HG03457 (cell line): ENCODE results near the gene PDZRN4.
"Not testable (repeated sequence)": the region's sequence is repeated elsewhere in the genome, so short reads cannot be mapped to it uniquely, and the experiment has no call there.

Experiments
- ATAC-seq: cut with Tn5 transposase; IDR thresholded peaks from one replicate; pipeline ENCODE4 v1.9.1; 2021; ENCODE audit warnings: moderate number of reproducible peaks; ENCODE audit not compliant: unreplicated experiment

The PDZRN4 gene

DNA sequence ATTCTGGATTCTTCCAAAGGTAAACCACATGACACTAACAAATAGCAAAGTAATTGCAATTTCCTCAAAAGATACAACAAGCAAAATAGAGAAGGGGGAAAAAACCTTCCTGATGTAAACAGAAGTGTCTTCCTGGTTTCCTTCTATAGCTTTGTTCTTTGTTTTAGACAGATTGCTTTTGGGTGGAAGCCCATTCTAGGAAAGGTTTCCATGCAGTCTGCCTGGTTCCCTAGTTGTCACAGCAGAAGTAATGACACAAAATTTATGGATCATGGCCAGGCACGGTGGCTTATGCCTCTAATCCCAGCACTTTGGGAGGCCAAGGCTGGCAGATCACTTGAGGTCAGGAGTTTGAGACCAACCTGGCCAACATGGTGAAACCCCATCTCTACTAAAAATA lies 359.0 kb downstream of the PDZRN4 start:
- not testable (repeated sequence) for ATAC-seq

DNA sequence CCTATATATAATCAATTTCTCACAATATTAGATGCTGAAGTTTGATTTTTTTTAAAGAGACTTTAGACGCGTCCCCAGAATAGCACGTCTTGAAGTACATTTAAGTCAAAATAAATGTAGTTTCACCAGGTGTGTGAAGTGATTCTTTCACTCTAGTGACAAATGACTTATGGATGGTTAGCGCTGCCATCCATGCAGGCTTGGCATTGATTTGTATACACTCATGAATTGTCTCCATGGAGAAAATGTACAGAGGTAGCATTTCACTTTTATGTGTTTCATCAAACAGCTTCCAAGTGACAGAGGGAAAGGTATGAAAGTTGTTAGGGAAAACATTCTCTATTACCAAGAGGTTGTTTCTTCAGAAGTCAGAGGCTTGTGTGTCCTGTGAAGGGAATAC lies 360.8 kb downstream of the PDZRN4 start:
- no peak for ATAC-seq

DNA sequence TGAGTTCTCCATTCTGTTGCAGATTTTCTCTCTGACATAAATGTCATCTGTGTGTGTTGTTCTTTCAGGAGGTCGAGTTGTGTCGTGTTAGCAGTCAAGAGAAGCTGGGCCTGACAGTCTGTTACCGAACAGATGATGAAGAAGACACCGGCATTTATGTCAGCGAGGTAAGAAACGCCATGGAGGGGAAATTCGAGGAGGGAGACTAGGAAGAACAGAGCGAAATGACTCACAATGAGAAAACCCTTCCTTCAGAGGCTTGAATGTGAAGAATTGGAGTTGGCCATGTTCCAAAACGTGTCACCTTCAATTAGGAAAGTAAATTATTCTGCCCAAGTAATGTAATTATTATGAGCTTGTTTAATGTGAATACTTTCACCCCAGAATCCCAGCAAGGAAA lies 364.5 kb downstream of the PDZRN4 start:
- no peak for ATAC-seq

DNA sequence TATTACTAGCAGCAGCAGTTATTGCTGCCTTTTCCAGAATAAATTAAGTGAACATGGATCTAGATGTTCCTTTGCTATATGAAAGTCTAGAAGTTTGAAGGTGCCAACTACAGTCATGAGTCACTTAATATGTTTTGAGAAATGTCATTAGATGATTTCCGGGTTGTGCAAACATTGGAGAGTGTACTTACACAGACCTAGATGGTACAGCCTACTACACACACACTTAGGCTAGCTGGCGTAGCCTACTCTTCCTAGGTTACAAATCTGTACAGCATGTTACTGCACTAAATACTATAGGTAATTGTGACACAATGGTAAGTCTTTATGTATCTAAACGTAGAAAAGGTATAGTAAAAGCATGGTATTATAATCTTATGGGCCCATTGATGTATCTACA lies 368.1 kb downstream of the PDZRN4 start:
- no peak for ATAC-seq

DNA sequence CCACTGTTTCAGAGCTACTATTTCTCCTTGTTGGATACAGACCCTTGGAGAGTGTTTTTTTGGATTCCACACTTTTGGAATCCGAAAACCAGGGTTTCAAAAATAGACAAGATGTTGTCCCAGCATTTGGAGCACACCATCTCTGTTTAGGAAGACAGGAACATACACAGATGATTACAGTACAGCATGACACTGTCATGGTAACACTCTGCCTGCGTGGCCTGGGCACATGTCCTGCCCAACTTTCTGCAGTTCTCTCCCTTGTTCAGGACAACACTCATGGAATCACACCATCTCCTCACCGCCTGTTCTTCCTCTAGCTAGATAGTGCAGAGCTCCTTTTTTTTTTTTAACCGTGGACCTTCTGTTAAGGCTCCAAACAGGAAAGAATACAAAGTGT lies 369.2 kb downstream of the PDZRN4 start:
- ATAC-seq, result no peak

DNA sequence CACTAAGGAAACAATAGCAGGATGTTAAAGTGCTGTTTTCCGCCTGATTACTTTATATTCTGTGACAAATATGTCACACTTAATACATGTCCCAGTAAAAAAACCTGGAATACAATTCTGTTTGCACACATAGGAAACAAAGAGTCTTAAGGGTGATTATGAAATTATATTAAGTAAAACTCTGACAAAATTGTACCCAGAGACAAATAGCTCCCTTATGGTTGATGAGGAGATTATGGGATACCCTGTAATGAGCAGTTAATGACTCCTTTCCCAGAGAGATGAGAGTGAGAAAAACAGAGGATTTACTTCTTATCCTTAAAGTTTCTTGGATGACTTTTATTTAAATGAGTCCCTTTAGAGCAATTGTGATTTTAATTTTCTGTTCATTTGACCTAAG lies 370.6 kb downstream of the PDZRN4 start:
- ATAC-seq, result no peak

DNA sequence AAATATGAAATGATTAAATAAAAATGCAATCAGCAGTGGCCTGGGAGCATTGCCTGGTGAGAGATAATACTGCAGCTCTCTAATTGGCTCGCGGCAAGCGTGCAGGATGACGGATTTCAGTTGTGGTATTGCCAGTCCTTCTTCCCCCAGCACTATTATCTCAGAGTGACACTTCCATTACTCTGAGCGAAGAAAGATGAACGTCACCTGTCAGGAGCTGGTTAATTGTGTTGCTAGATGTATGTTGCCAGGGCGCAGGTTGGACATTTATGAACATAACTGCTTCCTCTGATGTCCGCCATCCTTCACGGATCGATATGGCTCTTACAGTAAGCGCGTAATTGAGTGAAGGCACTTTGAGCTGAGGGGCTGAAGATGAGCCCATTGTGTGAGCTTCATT lies 374.9 kb downstream of the PDZRN4 start:
- ATAC-seq, result no peak

DNA sequence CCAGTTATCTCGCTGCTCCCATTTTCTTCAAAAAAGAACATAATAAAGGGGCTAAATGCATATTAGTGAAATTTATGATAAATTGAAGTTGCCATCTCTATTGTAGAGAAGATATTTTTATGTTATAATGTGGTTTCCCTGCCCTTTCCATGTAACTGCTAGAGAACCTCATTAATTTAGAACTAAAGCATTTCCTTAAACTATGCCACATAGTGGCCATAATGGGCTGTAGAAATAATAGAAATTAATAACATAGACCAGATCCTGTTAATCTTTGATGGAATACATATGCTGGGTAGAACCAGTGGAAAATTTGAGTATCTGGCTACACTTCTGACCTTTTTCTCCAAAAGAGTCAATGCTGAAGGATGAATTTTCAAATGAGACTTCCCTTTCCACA lies 376.7 kb downstream of the PDZRN4 start:
- ATAC-seq, result no peak

DNA sequence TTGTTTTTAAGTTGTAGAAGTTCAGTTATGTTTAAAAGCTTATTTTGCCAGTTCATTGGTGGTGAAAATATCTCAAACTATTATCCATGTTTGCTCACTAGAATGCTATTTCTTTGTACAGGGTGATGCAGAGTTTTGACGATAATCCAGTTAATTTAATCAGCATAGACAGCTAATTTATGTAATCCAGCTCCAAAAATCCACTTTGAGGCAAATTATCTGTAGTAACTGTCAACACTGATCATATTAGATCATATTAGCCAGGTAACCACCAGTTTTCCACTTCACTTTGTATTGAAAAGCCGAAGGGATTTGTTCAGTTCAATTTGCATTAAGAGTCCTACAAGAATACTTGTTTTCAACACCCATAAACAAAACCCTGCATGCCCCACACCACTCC lies 378.6 kb downstream of the PDZRN4 start:
- no peak for ATAC-seq

DNA sequence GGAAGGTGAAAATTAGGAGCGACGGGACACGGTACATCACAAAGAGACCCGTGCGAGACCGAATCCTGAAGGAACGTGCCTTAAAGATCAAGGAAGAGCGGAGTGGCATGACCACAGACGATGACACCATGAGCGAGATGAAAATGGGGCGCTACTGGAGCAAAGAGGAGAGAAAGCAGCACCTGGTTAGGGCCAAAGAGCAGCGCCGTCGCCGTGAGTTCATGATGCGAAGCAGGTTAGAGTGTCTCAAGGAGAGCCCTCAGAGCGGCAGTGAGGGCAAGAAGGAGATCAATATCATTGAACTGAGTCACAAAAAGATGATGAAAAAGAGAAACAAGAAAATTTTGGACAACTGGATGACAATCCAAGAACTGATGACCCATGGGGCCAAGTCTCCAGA lies 385.3 kb downstream of the PDZRN4 start:
- ATAC-seq, result no peak

DNA sequence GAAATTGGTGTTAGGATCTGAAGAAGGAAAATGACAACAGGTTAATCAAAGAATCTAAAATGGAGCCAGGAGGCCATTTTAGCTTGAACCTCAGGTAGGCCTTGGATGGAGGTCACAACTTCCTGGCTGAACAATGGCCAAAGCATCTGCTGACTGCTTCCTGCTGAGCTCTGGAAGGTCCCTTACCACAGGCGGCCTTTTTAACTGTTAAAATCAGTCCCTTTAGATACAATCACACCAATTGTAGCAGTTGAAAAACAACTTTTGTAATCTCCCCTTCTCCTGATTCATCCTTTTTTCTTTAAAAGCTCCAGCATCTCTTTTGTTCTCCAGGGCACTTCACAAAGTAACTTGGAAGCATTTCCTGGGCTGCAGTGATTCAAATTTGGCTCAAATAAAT lies 388.8 kb downstream of the PDZRN4 start:
- ATAC-seq, result no peak

DNA sequence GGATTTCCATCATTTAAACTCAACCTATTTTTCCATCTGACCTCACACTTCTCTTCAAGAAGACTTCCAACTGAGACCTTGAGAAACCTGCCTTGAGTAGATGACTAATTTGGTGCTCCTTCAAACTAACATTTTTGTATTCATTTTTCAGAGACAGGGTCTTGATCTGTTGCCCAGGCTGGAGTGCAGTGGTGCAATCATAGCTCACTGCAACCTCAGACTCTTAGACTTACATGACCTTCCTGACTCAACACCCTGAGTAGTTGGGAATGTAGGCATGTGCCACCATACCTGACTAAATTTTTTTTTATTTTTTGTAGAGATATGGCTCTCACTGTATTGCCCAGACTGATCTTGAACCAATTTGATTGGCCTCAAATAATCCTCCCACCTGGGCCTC lies 389.9 kb downstream of the PDZRN4 start:
- no peak for ATAC-seq

DNA sequence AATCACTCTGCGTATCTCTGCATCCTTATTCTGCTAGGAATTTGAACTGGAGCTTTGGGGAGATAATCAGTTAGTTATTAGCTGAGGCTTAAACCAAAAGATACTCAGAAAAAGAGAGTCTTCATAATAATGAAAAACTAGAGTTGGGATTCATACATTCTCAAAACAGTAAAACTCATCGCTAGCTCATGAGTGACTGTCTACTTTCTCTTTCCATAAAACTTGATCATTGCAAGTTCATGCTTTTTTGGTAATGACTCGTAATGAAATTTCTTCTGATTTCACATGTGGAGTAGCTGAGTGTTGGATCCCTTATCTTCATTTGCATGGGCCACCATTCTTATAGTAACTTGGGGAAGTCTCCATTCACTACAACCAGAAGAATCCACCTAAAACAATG lies 397.7 kb downstream of the PDZRN4 start:
- ATAC-seq, result no peak

DNA sequence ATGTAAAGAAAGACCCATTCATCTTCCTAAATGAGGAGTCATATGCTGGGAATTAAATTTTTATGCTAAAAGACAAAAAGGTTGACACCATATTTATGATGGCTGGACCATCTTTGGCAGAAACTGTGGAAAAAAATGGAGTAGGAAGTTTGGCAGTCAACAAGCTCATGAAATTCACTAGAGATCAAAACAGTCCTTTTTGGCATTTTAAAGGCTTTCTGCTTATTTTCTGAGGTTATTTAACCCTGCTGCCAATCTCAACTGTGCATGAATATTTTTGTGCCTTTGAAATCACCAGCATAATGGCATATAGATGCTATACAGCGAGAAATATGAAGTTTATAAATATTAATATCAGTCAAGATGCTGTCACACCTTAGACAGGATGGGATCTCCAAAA lies 399.5 kb downstream of the PDZRN4 start:
- no peak for ATAC-seq

DNA sequence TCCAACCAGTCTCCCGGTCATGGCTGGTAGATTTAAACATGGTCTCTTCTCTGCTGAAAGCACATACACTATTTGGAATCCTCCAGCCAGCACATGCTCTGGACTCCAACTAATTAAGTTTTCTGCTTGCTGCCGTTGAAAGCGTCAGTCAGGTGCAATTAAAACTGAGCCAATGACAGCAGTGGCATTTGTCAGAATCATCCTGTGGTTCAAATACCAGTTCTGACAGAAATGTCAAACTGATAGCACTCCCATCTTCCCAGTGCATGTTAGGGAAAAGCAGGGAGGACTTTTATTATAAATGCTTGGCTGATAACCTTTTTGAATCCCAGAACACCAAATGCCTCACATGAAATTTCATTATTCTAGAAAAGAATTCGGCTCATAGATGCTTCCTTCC lies 401.8 kb downstream of the PDZRN4 start:
- no peak for ATAC-seq

DNA sequence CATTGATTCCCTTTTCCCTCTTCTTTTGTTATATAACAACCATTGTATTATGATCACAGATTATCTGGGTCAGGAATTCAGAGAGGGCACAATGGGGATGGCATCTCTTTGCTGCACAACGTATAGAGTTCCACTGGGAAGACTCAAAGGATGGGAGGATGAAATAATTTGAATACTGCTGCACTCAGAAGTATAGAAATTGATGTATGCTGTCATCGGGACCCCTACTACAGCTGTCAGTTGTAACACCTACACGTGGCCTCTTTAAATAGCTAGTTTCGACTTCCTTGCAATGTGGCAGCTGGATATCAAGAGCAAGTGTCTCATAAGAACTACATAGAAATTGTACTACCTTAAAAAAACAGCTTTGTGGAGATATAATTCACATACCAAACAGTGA lies 408.1 kb downstream of the PDZRN4 start:
- no peak for ATAC-seq

DNA sequence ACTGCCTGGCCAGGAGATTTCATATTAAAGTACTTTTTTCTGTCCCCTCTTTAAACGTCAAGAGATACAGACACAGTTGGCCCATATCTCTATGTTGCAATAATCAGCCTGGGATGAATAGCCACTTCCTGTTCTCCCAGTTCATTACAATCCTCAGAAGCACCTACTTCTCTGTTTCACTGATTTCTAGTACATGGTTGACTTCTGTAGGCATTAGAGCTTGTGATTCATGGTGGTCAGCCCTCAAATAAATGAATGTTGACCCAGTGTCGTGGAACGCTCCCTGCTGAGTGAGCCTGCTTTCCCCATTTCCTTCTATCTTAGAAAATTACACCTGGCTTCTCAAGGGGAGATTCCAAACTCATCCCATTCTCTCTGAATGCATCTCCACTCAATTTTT lies 416.7 kb downstream of the PDZRN4 start:
- ATAC-seq, result no peak

DNA sequence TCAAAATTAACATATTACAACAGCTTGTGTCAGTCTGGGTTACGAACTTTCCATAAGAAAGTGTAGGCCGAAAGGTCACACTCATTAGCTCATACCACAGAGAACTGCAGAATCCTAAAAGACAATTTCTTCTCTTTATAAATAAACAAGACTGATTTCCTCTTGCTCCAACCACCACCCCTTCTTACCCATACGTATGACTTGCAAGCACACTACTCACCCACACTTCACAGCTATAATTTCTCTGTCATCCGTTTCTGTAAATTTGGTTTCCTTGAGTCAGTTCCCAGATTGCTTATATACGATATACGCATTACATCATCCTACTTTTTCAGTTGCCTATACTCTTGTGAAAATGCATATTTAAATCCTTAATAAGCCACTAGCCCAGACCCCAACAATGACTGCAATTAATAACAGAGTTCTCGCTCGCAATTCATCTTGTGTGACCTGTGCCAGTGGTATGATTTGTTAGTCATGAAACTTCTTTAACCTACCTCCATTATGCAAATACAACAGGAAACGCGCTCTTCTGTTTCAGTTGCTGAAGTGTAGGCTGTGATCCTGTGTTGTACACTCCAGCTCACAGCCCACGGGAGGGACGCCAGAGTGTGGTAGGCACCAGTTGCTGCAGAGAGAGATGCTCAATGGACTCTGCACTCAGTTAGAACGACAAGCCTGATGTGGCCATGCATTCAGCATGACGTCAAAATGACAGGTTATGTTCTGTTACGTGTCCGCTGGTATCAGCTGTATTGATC lies 417.6 kb downstream of the PDZRN4 start:
- ATAC-seq, result no peak

DNA sequence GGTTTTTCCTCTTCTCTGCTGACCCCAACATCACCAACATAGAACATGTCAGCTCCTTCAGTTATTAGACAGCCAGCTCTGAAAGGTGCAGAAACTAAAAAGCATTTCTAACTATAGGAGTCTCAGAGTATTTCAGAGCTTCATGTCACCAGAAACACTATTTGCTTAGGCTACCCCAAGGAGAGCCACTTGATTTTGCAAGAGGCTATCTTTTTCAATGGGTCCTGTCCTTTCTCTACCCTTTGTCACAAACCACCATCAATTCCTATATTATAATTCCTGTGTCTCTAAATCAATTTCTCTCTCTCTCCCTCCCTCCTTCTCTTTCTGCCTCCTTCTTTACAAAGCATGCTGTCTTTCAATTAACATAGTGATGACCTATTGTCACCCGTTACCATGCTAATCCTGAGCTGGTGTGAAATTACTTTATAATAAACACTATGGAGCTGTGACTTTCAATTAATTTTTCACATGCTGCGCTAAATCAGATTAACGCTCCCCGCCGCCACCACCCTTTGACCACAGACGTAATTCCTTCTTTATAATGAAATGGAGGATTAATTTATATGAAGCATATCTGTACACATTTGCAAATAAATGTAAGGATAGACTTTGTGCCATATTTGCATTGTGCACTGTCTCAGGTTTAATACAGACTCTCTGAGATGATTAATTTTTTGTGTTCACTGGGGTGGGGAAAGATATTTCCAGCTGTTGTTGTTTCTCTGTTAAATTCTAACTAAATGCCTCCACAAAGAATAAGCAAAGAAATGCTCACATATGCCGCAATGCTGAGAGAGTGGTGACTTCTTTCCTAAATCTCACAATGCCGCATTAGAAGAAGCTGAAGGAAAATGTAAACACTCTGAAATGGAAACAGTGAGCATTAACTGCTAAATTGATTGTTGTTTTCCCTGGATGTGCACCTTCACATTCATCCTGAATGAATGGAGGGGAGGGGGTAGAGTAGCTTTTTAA lies 418.6 kb downstream of the PDZRN4 start:
- ATAC-seq, result no peak

DNA sequence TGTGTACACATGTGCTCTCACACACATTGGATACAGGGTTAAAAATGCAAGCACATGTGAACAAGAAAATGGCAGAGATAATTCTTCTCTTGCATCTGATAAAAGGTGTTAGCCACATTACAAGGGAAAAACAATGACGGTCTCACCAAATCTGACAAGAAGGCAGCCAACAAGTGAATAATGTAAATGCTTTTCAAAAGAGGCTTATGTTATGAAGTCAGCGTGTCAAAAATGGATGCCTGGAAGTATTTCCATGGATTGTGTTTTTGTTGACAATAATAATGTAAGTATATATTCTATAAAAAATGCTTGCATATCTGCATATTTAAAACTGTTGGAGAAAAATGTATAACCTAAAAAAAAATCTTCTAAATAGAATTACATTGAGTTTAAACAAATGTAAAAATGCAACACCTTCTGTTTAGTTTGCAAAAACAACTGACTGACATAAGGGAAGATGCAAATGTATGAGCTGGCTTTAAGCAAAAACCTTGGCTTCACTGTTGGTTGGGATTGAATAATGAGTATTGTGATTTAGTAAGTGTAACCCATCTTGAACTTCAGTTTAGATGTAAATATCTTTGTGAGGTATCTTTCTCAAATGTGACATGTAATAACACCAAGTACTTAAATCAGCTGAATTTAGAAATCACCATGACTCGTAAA lies 424.9 kb downstream of the PDZRN4 start:
- ATAC-seq, result no peak

DNA sequence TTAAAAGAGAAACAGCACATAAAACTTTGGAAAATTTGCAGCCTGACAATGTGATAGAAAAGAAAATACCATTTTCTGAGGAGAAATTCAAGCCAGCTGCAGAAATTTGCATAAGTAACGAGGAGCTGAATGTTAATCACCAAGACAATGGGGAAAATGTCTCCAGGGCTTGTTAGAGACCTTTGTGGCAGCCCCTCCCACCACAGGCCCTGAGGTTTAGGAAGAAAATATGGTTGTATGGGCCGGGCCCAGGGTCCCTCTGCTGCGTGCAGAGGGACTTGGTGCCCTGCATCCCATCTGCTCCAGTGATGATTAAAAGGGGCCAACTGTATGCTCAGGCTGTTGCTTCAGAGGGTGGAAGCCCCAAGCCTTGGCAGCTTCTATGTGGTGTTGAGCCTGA lies 427.1 kb downstream of the PDZRN4 start:
- ATAC-seq, result not testable (repeated sequence)

DNA sequence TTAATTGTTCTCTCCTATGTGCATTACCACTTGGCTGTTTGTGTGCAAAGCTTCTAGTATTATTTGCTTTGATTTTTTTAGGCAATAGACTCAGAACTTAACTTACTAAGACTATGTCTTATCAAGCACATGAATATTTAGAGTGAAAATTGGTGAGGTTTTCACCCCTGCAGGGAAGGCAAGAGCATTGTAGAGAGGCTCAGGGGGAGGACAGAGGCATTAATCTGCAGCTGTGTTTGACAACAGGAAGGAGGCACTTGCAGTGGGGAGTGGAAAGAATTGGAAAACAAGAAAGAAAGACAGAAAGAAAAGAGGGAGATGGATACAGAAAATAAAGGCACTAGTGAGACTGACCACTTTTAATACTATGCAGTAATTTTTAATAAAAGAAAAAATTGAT lies 431.6 kb downstream of the PDZRN4 start:
- ATAC-seq, result no peak
